Measurements from ENCODE around the gene GSTM2. TPM values are rescaled to one million over a fixed set of nuclear protein-coding genes. Genes with fewer than 3 reads are reported as not detected.

GSTM2 gene
- total and polyA plus RNA-seq, 8 donors, result 10.4 to 193 (median 32.9) TPM

DNA sequence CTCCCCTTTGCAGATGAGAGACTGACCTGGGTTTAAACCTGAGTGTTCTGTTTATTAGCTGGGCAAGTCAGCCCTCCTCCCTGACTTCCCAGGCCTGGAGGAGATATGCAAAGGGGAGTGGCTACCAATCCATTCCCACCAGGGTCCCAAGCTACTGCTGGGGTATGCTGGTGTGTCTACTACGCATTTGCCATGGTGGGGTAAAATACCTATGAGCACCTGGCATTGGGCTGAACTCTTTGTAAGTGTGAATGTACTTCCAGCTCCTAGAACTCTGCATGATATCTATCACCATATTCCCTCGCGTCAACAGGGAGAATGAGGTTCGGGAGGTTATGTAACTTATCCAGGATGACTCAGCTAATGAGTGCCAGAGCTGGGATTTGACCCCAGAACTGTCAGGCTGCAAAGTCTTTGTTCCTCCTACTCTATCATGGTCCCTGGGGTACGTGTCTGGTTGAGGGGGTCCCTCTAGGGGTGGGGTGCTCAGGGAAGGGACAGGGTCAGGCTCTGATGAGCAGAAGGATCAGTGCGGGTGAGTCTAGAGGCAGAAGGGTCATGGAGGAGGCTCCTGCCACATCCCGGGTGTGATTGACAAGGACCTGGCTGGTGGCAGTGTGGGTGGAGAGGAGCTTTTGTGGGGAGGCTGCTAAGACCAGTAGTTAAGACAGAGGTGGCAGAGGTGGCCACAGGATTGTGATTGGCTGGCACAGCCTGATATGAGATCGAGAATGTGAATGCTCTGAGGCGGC is 31.5 kb upstream of the GSTM2 start:
- DNase-seq (peak in 1 of 6 donors; percentile 6), FAIRE-seq (no peak), ATAC-seq (peak in 2 of 4 donors; percentile 16 to 27)
- Histone ChIP-seq H3K27ac (no peak overlapping the region), H3K4me1 (no peaks in the 10 kb centered on the region), H3K27me3 (no peaks in the 10 kb centered on the region), H3K4me3 (no peak overlapping the region), H3K36me3 (peaks cover 0 to under 1% (median 0%) of the 10 kb centered on the region in 3 donors), H3K9me3 (no peaks in the 10 kb centered on the region)
- intact Hi-C loops (cut with DNase I), result loop anchor here (5.0 to 10.0 kb wide), 4 partner anchors 92 to 348 kb away; partner anchors contain the start of genes AHCYL1 (in 2 of the 3) and GNAI3 (in 1 of the 3)
- TF ChIP-seq, protein P1, sequence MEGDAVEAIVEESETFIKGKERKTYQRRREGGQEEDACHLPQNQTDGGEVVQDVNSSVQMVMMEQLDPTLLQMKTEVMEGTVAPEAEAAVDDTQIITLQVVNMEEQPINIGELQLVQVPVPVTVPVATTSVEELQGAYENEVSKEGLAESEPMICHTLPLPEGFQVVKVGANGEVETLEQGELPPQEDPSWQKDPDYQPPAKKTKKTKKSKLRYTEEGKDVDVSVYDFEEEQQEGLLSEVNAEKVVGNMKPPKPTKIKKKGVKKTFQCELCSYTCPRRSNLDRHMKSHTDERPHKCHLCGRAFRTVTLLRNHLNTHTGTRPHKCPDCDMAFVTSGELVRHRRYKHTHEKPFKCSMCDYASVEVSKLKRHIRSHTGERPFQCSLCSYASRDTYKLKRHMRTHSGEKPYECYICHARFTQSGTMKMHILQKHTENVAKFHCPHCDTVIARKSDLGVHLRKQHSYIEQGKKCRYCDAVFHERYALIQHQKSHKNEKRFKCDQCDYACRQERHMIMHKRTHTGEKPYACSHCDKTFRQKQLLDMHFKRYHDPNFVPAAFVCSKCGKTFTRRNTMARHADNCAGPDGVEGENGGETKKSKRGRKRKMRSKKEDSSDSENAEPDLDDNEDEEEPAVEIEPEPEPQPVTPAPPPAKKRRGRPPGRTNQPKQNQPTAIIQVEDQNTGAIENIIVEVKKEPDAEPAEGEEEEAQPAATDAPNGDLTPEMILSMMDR (IDR thresholded peaks at IDR 0.05), result no peak
- 41 to 42% methylated on average over 9 of the region's 9 CpGs for WGBS, 2 donors

DNA sequence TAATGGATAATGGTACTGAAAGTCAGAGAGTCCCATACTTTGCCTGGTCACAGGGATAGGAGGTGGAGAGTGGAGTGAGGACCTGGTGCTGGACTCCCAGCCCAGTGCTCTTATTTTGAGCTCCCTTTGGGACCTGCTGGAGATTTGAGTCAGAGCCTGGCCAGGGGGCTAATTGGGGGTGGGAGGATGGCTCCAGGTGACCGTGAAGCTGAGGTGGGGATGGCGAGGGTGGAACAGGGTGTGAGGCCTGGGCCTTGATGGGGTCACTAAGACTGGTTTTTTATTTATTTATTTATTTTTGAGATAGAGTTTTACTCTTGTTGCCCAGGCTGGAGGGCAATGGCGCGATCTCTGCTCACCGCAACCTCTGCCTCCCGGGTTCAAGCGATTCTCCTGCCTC is 30.4 kb upstream of the GSTM2 start:
- 91 to 96% methylated on average over 7 of the region's 7 CpGs for WGBS, 2 donors
- intact Hi-C loops (cut with DNase I), result loop anchor here (5.0 to 10.0 kb wide), 4 partner anchors 93 to 347 kb away; partner anchors contain the start of genes AHCYL1 (in 2 of the 3) and GNAI3 (in 1 of the 3)
- Histone ChIP-seq H3K4me3 (no peak overlapping the region), H3K27me3 (no peaks in the 10 kb centered on the region), H3K27ac (no peak overlapping the region), H3K9me3 (no peaks in the 10 kb centered on the region), H3K4me1 (no peaks in the 10 kb centered on the region), H3K36me3 (no peaks in the 10 kb centered on the region)
- DNase-seq, result no peak
- TF ChIP-seq, protein P1 (IDR thresholded peaks at IDR 0.05), result no peak
- no peak for FAIRE-seq
- ATAC-seq, result no peak

DNA sequence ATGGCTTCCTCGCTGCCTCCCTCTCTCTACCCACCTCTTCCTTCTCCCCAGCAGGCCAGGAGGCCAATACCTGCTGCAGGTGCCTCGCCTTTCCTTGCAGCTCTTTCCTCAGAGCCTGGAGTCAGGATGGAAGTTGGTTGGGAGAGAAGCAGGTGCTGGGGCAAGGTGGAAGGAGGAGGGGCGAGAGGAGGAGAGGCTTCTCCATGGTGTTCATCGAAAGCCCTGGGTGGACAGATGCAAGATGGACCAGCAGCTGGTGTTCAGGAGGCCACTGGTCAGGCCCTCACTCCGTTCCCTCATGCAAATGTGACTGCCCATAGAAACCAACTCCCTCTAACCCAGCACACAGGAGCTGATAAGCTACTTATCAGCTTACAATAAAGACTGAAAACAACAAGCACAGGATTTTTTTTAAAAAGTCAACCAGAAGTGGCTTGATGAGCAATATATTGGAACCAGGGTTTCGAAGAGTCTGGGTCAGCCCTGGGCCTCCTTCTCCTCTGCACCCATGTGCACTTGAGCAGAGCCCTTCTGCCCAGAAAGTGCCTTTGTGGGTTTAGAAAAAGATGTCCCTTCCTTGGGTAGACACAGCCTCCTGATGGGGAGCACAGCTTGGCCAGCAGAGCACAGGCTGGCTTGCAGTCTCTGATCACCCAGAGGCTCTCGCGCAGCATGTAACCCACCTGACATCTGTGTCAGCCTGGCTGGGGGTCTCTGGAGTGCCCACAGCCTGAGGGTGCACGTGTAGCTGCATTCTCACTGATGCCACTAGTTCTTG is 28.6 kb upstream of the GSTM2 start:
- TF ChIP-seq, protein P1 (IDR thresholded peaks at IDR 0.05), result no peak
- H3K27ac ChIP-seq, result no peak overlapping the region
- no peak overlapping the region for H3K4me3 ChIP-seq
- FAIRE-seq (no peak), DNase-seq (no peak), ATAC-seq (no peak)
- H3K27me3 ChIP-seq, result no peaks in the 10 kb centered on the region
- intact Hi-C loops (cut with DNase I), result loop anchor here (5.0 to 10.0 kb wide), 4 partner anchors 94 to 346 kb away; partner anchors contain the start of genes AHCYL1 (in 2 of the 3) and GNAI3 (in 1 of the 3)
- H3K4me1 ChIP-seq, result peaks cover 0 to 6% (median 0%) of the 10 kb centered on the region in 3 donors
- WGBS, 2 donors, result 74 to 81% methylated on average over 9 of the region's 9 CpGs
- H3K36me3 ChIP-seq, result no peaks in the 10 kb centered on the region
- no peaks in the 10 kb centered on the region for H3K9me3 ChIP-seq

DNA sequence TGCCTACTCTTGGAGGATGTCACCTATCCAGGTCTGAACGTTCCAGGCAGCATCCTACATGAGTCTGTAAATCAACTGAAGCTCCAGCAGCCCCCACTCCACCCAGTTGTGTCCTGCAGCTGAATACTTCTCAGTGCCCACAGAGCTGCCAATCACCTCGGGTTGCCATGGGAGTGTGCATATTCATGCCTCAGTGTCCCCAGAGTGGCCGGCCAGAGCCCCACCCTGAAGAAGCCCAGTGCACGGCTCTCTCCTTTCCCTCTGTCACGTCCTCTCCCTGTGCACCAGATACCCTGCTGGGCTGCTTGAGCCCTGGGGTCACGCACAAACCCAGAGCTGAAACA is 28.0 kb upstream of the GSTM2 start:
- no peak overlapping the region for H3K4me3 ChIP-seq
- FAIRE-seq, result no peak

More for the DNA sequence above, 28.0 kb upstream of the GSTM2 start:
- ATAC-seq, result no peak
- H3K9me3 ChIP-seq, result no peaks in the 10 kb centered on the region
- H3K36me3 ChIP-seq, result no peaks in the 10 kb centered on the region
- WGBS, 2 donors, result 37 to 41% methylated on average over 6 of the region's 6 CpGs
- peak in 1 of 6 donors; percentile 6 for DNase-seq
- TF ChIP-seq, protein P1 (IDR thresholded peaks at IDR 0.05), result no peak
- intact Hi-C loops (cut with DNase I), result loop anchor here (5.0 to 10.0 kb wide), 4 partner anchors 95 to 345 kb away; partner anchors contain the start of genes AHCYL1 (in 2 of the 3) and GNAI3 (in 1 of the 3)
- peaks cover 0 to 6% (median 0%) of the 10 kb centered on the region in 3 donors for H3K4me1 ChIP-seq
- no peaks in the 10 kb centered on the region for H3K27me3 ChIP-seq
- no peak overlapping the region for H3K27ac ChIP-seq
